GM21360 (cell line): ENCODE data around the gene KRT16.
"Not testable (repeated sequence)": the region's sequence is repeated elsewhere in the genome, so short reads cannot be mapped to it uniquely, and the experiment has no call there.

Experiments used
- ATAC-seq: cut with Tn5 transposase; IDR thresholded peaks from one replicate; pipeline ENCODE4 v1.9.1; 2021; ENCODE audit warnings: mild to moderate bottlenecking, moderate library complexity; ENCODE audit not compliant: unreplicated experiment

KRT16 gene

DNA sequence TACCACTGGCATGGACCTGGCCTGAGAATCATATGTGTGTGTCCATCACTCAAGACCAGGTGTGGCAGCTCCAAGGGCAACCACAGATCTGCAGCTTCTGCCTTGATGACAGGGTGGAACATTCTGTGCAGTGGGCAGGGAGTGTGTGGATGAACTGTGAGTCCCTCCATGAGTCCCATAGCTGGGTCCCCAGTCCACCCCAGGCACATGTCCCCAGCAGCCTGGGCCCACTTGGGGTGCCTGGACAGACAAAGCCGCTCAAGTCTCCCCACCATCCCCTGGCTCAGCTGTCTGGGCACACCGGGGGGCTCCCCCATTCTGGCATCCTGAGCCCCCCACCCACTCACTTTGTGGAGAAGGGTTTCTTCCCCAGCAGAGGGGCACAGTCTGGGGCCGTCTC is 4.6 kb upstream of the KRT16 start:
- no peak for ATAC-seq

- ATAC-seq: not testable (repeated sequence)
Observed at GRCh38 chr17:41616486-41616885, 3.9 kb upstream of the KRT16 start.

GRCh38 chr17:41615454-41615853 is 2.9 kb upstream of the KRT16 start:
- ATAC-seq: no peak

DNA sequence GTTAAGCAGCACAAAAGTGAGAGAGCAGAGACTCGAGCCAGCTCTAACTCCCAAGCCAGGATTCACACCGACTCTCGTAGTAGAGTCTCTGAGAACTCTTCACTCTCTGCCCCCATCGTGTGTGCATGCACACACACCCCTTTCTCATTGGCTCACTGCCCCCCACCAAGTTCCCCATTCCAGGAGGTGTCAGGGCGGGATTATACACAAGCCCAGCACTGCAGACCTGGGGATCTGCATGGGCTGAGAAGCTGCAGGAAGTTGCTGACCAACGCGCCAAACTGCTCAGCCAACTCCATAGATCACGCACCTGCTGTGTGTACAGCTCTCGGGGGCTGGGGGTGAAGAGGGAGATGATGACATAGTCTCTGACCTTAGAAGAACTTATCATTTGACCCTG is 2.2 kb upstream of the KRT16 start:
- ATAC-seq: not testable (repeated sequence)

- no peak for ATAC-seq
Observed at GRCh38 chr17:41614098-41614497, 1.5 kb upstream of the KRT16 start.

- ATAC-seq: no peak
Observed at GRCh38 chr17:41613277-41614082, 913 bp upstream of the KRT16 start.

GRCh38 chr17:41610965-41611640 is 1.5 kb downstream of the KRT16 start:
- ATAC-seq: no peak

DNA sequence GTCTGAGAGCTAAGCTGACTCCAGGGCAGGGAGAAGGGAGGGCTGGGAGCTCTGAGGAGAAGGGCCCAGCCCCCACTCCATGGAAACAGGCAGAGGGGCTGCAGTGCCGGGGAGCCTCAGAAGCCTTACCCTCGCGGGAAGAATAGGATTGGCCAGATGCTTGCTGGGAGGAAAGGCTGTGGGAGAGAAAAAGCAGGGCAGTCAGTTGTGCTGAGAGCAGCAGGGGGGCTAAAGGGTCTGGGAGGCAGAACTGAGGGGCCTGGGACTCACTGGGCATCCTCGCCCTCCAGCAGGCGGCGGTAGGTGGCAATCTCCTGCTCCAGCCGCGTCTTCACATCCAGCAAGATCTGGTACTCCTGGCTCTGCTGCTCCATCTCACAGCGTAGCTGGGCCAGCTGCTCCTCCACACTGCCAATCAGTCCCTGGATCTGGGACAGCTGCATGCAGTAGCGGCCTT is 2.5 kb downstream of the KRT16 start:
- not testable (repeated sequence) for ATAC-seq

DNA sequence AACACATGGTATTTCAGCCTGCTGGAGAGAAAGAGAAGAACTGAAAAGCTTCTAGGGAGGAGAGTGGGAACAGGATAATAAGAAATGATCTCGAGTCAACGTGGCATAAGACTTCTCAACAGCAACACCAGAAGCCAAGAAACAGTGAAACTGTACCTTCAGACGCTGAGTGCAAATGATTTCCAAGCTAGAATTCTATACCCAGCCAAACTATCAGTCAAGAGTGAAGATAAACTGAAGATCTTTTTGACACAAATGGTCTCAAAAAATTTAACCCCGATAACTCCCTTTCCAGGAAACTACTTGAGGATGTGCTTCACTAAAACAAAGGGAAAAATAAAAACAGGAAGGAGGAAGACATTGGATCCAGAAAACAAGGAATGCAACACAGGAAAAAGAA is 5.6 kb downstream of the KRT16 start:
- ATAC-seq: not testable (repeated sequence)

GRCh38 chr17:41602524-41602923 is 10.0 kb downstream of the KRT16 start:
- no peak for ATAC-seq

DNA sequence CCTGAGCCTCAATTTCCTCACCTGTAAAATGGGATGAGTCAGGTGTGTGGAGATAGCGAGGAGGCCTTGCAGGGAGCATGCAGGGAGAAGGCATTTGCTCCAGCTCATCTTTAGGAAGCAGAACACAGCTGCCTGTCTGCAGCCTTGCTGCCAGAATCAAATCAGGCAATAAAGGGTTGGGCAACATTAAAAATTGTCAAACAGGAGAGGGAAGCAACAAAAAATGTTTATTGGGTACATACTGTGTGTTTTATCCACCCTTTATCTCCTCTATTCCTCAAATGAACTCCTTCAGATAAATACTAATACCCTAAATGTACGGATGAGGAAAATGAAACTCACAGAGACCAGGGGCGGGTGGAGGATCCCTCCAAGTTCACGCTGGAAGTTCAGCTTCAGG is 12.2 kb downstream of the KRT16 start:
- ATAC-seq: no peak

GRCh38 chr17:41599680-41600079 is 12.9 kb downstream of the KRT16 start:
- no peak for ATAC-seq

DNA sequence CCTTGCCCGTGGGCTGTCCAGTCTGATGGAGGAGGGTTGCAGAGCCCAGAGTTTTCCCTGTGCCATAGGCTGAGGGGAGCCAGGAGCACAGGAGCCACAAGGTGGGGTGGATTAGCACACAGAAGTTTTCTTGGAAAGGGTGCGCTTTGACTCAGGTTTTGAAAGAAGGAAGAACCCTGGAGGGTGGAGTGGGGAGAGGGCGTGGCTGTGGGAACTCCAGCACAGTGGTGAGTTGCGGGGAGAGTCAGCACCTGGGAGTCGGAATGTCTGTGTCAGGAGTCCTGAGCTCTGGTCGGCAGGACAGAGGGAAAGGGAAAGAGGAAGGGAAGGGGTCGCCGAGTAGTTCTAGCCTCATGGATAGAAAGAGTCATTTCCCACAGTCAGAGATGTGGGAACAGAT is 17.0 kb downstream of the KRT16 start:
- no peak for ATAC-seq

- ATAC-seq: no peak
Observed at GRCh38 chr17:41594363-41594915, 18.1 kb downstream of the KRT16 start.

GRCh38 chr17:41593306-41593981 is 19.1 kb downstream of the KRT16 start:
- no peak for ATAC-seq

- no peak for ATAC-seq
Observed at GRCh38 chr17:41592601-41593305, 19.8 kb downstream of the KRT16 start.

- no peak for ATAC-seq
Observed at GRCh38 chr17:41589301-41589700, 23.3 kb downstream of the KRT16 start.

DNA sequence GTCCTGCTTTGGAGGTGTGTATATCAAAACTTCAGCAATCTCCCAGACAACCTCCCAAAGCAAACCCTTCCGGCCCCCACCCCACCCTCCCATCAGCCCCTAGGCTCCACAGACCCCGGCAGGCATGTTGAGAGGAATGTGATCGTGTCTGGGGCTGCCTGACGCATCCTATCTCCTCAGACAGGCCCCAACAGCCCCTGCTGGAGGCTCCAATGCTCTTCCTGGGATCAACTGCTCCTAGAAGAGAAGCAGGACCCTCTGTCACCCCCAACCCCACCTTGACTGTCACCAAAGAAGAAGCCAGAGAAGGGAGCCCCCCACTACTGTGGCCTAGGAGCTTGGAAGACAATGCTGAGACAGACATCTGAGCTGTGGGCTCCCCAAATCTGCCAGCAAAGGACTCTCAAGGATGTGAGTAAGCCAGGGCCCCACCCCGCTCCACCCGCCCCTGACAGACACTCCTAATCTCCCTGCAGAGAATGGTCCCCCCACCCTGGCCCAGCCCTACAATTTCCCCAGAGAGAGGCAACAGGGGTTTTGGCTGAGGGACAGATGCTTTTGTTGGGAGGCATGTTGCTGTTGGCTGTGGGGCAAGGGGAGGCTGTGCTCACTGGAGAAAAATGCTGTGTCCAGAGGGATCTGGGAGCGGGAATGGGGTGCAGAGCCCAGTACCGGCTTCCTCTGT is 24.3 kb downstream of the KRT16 start:
- ATAC-seq: no peak

- ATAC-seq: no peak
Observed at GRCh38 chr17:41586863-41587495, 25.6 kb downstream of the KRT16 start, which contains the start of gene KRT14. Gene KRT14 (minus strand): TSS chr17:41586895. CDS start chr17:41586834, 61 bp downstream.
